ENCODE results near the gene MAST4.

MAST4 gene

GRCh38 chr5:67005737-67006499 lies 409.7 kb downstream of the MAST4 start:
- H3K4me1 Mint-ChIP-seq (ENCODE audit: low read depth in 2 of 2): peaks cover 23 to 27% of the 10 kb centered on the region in 2 donors
- H3K27ac Mint-ChIP-seq: peak overlapping the region in 1 of 2 donors; percentile 98
- H3K27me3 Mint-ChIP-seq: no peaks in the 10 kb centered on the region
- ATAC-seq (replicated peaks): no peak
- H3K9me3 Mint-ChIP-seq: no peaks in the 10 kb centered on the region
- DNase-seq: no peak
- peak overlapping the region; percentile 89 to 94 for H3K4me3 Mint-ChIP-seq
- peaks cover 15% of the 10 kb centered on the region for H3K36me3 Mint-ChIP-seq (ENCODE audit: insufficient read depth)

- Mint-ChIP-seq H3K36me3 (ENCODE audit: insufficient read depth) (peaks cover 15% of the 10 kb centered on the region), H3K27me3 (no peaks in the 10 kb centered on the region), H3K4me1 (ENCODE audit: low read depth in 2 of 2) (peaks cover 23 to 29% of the 10 kb centered on the region in 2 donors), H3K27ac (no peak overlapping the region), H3K4me3 (no peak overlapping the region), H3K9me3 (no peaks in the 10 kb centered on the region)
- ATAC-seq (replicated peaks) (no peak), DNase-seq (no peak)
Measured at GRCh38 chr5:67006500-67006848, 410.3 kb downstream of the MAST4 start.

GRCh38 chr5:67009028-67009427 lies 412.8 kb downstream of the MAST4 start:
- ATAC-seq (replicated peaks): no peak
- Mint-ChIP-seq H3K27me3 (no peaks in the 10 kb centered on the region), H3K4me3 (no peak overlapping the region), H3K9me3 (no peaks in the 10 kb centered on the region), H3K36me3 (ENCODE audit: insufficient read depth) (peaks cover 11% of the 10 kb centered on the region), H3K4me1 (ENCODE audit: low read depth in 2 of 2) (peaks cover 14 to 25% of the 10 kb centered on the region in 2 donors), H3K27ac (no peak overlapping the region)
- DNase-seq: no peak

GRCh38 chr5:67010684-67011409 lies 414.7 kb downstream of the MAST4 start:
- H3K27ac Mint-ChIP-seq: no peak overlapping the region
- H3K4me3 Mint-ChIP-seq: no peak overlapping the region
- DNase-seq (no peak), ATAC-seq (replicated peaks) (no peak)
- H3K27me3 Mint-ChIP-seq: no peaks in the 10 kb centered on the region
- H3K36me3 Mint-ChIP-seq (ENCODE audit: insufficient read depth): no peaks in the 10 kb centered on the region
- H3K9me3 Mint-ChIP-seq: no peaks in the 10 kb centered on the region
- H3K4me1 Mint-ChIP-seq (ENCODE audit: low read depth in 2 of 2): peaks cover 5 to 17% of the 10 kb centered on the region in 2 donors

GRCh38 chr5:67011422-67011821 lies 415.2 kb downstream of the MAST4 start:
- no peak overlapping the region for H3K27ac Mint-ChIP-seq
- no peak for DNase-seq
- no peak overlapping the region for H3K4me3 Mint-ChIP-seq
- H3K36me3 Mint-ChIP-seq (ENCODE audit: insufficient read depth): no peaks in the 10 kb centered on the region
- no peak for ATAC-seq (replicated peaks)
- no peaks in the 10 kb centered on the region for H3K27me3 Mint-ChIP-seq
- peaks cover 5 to 16% of the 10 kb centered on the region in 2 donors for H3K4me1 Mint-ChIP-seq (ENCODE audit: low read depth in 2 of 2)
- H3K9me3 Mint-ChIP-seq: no peaks in the 10 kb centered on the region

GRCh38 chr5:67012171-67012570 lies 416.0 kb downstream of the MAST4 start:
- no peak for DNase-seq
- Mint-ChIP-seq H3K9me3 (no peaks in the 10 kb centered on the region), H3K27me3 (no peaks in the 10 kb centered on the region), H3K27ac (no peak overlapping the region), H3K4me1 (ENCODE audit: low read depth in 2 of 2) (peaks cover 5 to 12% of the 10 kb centered on the region in 2 donors), H3K4me3 (no peak overlapping the region), H3K36me3 (ENCODE audit: insufficient read depth) (no peaks in the 10 kb centered on the region)
- ATAC-seq (replicated peaks): no peak

DNA sequence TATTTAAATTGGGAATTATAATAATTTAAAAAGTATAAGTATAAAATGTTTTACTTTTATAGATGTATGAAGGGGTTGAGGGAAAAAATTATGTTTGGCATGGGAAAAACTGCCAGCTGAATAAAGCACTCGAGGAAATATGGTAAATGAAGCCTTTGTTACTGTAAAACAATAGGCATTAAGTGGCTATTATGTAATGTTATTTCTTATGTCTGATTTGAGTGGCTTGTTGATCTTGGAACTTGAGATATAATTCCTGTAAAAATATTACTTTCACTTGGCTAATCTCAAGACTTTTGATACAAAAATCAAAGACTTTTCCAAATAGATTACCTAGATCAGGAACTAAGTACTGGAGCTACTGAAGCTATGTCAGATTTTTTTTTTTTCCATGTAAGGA lies 417.5 kb downstream of the MAST4 start:
- Mint-ChIP-seq H3K4me3 (no peak overlapping the region), H3K9me3 (no peaks in the 10 kb centered on the region), H3K27ac (no peak overlapping the region), H3K36me3 (ENCODE audit: insufficient read depth) (no peaks in the 10 kb centered on the region), H3K4me1 (ENCODE audit: low read depth in 2 of 2) (peaks cover 5 to 9% of the 10 kb centered on the region in 2 donors), H3K27me3 (no peaks in the 10 kb centered on the region)
- no peak for DNase-seq
- no peak for ATAC-seq (replicated peaks)

DNA sequence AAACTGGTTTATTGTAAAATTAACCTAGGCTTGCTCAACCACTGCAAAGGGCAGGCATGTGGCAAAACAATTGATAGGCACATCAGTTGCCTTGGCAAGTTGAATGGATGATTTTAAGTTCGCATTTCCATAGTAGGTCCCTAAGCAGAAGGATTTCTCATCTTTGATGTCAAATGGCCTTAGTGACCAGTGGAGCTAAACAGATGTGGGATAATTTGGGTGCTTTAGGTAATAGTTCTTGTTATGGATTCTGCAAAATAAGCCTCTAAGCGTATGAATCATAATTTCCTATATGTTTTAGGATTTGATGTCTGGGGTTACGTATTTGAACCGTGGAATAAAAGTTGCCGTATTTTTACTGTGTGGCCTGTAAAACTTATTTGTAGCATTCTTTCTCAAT lies 418.0 kb downstream of the MAST4 start:
- Mint-ChIP-seq H3K9me3 (no peaks in the 10 kb centered on the region), H3K4me1 (ENCODE audit: low read depth in 2 of 2) (peaks cover 5 to 6% of the 10 kb centered on the region in 2 donors), H3K27me3 (no peaks in the 10 kb centered on the region), H3K4me3 (no peak overlapping the region), H3K27ac (no peak overlapping the region), H3K36me3 (ENCODE audit: insufficient read depth) (no peaks in the 10 kb centered on the region)
- no peak for ATAC-seq (replicated peaks)
- DNase-seq: no peak

DNA sequence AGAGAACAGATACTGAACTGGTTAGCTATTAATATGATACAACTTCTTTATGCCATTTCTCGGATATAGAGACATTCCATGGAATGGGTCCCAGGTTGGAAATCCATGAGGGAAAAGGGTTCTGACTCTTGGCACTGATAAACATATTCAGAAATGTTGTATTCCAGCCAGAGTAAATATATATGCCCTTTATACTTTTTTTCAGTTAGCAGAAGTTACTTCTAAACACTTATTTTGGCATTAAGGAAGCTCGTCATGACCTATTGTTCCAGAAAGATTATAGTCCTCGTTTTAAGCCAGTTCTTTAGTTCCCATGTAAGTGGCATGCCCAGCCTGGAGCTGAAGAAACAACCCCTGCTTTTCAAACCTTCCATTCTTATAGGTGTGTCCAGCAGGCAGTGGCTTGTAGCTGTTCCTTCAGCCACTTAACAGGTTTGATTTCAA lies 418.8 kb downstream of the MAST4 start:
- DNase-seq: no peak
- no peaks in the 10 kb centered on the region for H3K9me3 Mint-ChIP-seq
- ATAC-seq (replicated peaks): no peak
- no peak overlapping the region for H3K27ac Mint-ChIP-seq
- H3K4me1 Mint-ChIP-seq (ENCODE audit: low read depth in 2 of 2): peaks cover 5% of the 10 kb centered on the region in 2 donors
- H3K4me3 Mint-ChIP-seq: no peak overlapping the region
- H3K36me3 Mint-ChIP-seq (ENCODE audit: insufficient read depth): no peaks in the 10 kb centered on the region
- H3K27me3 Mint-ChIP-seq: no peaks in the 10 kb centered on the region

- DNase-seq (no peak), ATAC-seq (replicated peaks) (no peak)
- Mint-ChIP-seq H3K4me1 (ENCODE audit: low read depth in 2 of 2) (peaks cover 5% of the 10 kb centered on the region in 2 donors), H3K4me3 (no peak overlapping the region), H3K9me3 (no peaks in the 10 kb centered on the region), H3K36me3 (ENCODE audit: insufficient read depth) (no peaks in the 10 kb centered on the region), H3K27ac (no peak overlapping the region), H3K27me3 (no peaks in the 10 kb centered on the region)
Measured at GRCh38 chr5:67015541-67016191, 419.5 kb downstream of the MAST4 start.

GRCh38 chr5:67019065-67019845 lies 423.1 kb downstream of the MAST4 start:
- no peaks in the 10 kb centered on the region for H3K36me3 Mint-ChIP-seq (ENCODE audit: insufficient read depth)
- no peaks in the 10 kb centered on the region for H3K27me3 Mint-ChIP-seq
- peaks cover 4 to 5% of the 10 kb centered on the region in 2 donors for H3K4me1 Mint-ChIP-seq (ENCODE audit: low read depth in 2 of 2)

DNA sequence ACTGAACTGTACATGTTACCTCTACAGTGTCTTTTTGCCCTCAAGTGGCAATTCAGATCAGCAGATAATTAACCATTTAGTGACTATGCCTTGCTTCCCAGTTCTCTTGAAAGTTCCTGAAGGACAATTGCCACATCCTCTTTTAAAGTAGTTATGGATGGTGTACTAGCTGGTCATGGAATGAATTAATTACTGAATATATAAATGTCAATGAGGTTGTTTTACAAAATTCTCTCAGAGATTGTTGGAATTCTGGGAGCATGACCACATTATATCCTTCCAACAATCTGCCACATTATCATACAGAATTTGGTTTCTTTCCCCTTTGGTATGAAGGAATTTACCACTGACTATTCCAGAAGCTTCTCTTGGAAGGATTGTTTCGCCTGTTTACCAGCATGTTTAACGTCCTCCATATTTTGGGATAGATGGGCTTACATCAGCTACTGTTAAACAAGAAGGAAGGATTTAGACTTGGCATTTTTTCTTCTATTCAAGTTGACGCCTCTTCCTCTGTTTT lies 424.0 kb downstream of the MAST4 start:
- Mint-ChIP-seq H3K27ac (no peak overlapping the region), H3K4me3 (no peak overlapping the region), H3K27me3 (no peaks in the 10 kb centered on the region), H3K36me3 (ENCODE audit: insufficient read depth) (no peaks in the 10 kb centered on the region), H3K4me1 (ENCODE audit: low read depth in 2 of 2) (peaks cover 0 to 1% of the 10 kb centered on the region in 2 donors), H3K9me3 (no peaks in the 10 kb centered on the region)
- DNase-seq: no peak
- ATAC-seq (replicated peaks): no peak

More at GRCh38 chr5:67019065-67019845, 423.1 kb downstream of the MAST4 start:
- no peak overlapping the region for H3K27ac Mint-ChIP-seq
- H3K9me3 Mint-ChIP-seq: no peaks in the 10 kb centered on the region
- H3K4me3 Mint-ChIP-seq: no peak overlapping the region
- DNase-seq: no peak
- ATAC-seq (replicated peaks): no peak

- H3K36me3 Mint-ChIP-seq (ENCODE audit: insufficient read depth): no peaks in the 10 kb centered on the region
Measured at GRCh38 chr5:67021031-67021430, 424.8 kb downstream of the MAST4 start.

More at GRCh38 chr5:67021031-67021430, 424.8 kb downstream of the MAST4 start:
- Mint-ChIP-seq H3K27ac (no peak overlapping the region), H3K27me3 (no peaks in the 10 kb centered on the region), H3K4me1 (ENCODE audit: low read depth in 2 of 2) (no peaks in the 10 kb centered on the region), H3K4me3 (no peak overlapping the region), H3K9me3 (no peaks in the 10 kb centered on the region)
- DNase-seq (no peak), ATAC-seq (replicated peaks) (no peak)
